OCI-LY1 (cell line): ENCODE data around the gene CENPT.
"Not testable (repeated sequence)": the region's sequence is repeated elsewhere in the genome, so short reads cannot be mapped to it uniquely, and the experiment has no call there.

Experiments
- H2AFZ ChIP-seq: fragments of 200-600 bp; sonication (generic), shearing (Covaris generic); 2 replicates; pipeline ENCODE4 v1.6.0; 2014; ENCODE audit warnings: antibody characterized with exemption, mild to moderate bottlenecking, low read length
- H3F3A ChIP-seq: fragments of 200-600 bp; sonication (generic), shearing (Covaris generic); 2 replicates; pipeline ENCODE4 v1.6.0; 2014; ENCODE audit warnings: mild to moderate bottlenecking, antibody characterized with exemption, low read length, moderate library complexity; ENCODE audit not compliant: insufficient read depth
- H3K27ac ChIP-seq: fragments of 200-600 bp; sonication (generic); 2 replicates; pipeline ENCODE4 v1.5.1; 2014; ENCODE audit warnings: low read length, mixed run types, mild to moderate bottlenecking, low read depth; ENCODE audit not compliant: poor library complexity, severe bottlenecking
- H3K27me3 ChIP-seq: fragments of 200-600 bp; sonication (generic); 2 replicates; pipeline ENCODE4 v1.6.0; 2014; ENCODE audit warnings: antibody characterized with exemption, mild to moderate bottlenecking, low read length, moderate library complexity; ENCODE audit not compliant: insufficient read depth
- H3K36me3 ChIP-seq: fragments of 200-600 bp; sonication (generic); 2 replicates; pipeline ENCODE4 v1.6.1; 2014; ENCODE audit warnings: mild to moderate bottlenecking, antibody characterized with exemption, low read length, moderate library complexity, mixed read lengths; ENCODE audit not compliant: insufficient read depth
- H3K4me1 ChIP-seq: fragments of 200-600 bp; sonication (generic); 2 replicates; pipeline ENCODE4 v1.5.1; 2014; ENCODE audit warnings: mild to moderate bottlenecking, low read length, moderate library complexity; ENCODE audit not compliant: insufficient read depth, severe bottlenecking
- H3K4me2 ChIP-seq: fragments of 200-600 bp; sonication (generic), shearing (Covaris generic); 2 replicates; pipeline ENCODE4 v1.6.1; 2014; ENCODE audit warnings: low read length
- H3K4me3 ChIP-seq: fragments of 200-600 bp; sonication (generic); 2 replicates; pipeline ENCODE4 v1.5.1; 2014; ENCODE audit warnings: low read length, low read depth, mild to moderate bottlenecking, mixed read lengths; ENCODE audit not compliant: poor library complexity, severe bottlenecking
- H3K79me2 ChIP-seq: fragments of 200-600 bp; shearing (Covaris generic); 2 replicates; pipeline ENCODE4 v1.6.1; 2016; ENCODE audit warnings: mixed run types, low read length, mixed read lengths; ENCODE audit not compliant: insufficient read depth
- H3K9ac ChIP-seq: fragments of 200-600 bp; sonication (generic), shearing (Covaris generic); 2 replicates; pipeline ENCODE4 v1.6.1; 2014; ENCODE audit warnings: mild to moderate bottlenecking, low read length, mixed read lengths
- H3K9me2 ChIP-seq: fragments of 200-600 bp; sonication (generic), shearing (Covaris generic); 2 replicates; pipeline ENCODE4 v1.6.1; 2014; ENCODE audit warnings: low read depth, mild to moderate bottlenecking, low read length, mixed read lengths
- H3K9me3 ChIP-seq: fragments of 200-600 bp; shearing (Covaris generic); 2 replicates; pipeline ENCODE4 v1.6.1; 2014; ENCODE audit warnings: low read length, mixed read lengths
- H4K20me1 ChIP-seq: fragments of 200-600 bp; sonication (generic), shearing (Covaris generic); 2 replicates; pipeline ENCODE4 v1.6.0; 2016; ENCODE audit warnings: mild to moderate bottlenecking, low read length; ENCODE audit not compliant: insufficient read depth
- CTCF ChIP-seq: fragments of 200-600 bp; sonication (generic), shearing (Covaris generic); IDR thresholded peaks from 2 replicates; pipeline ENCODE4 v1.5.1; 2017; ENCODE audit warnings: mild to moderate bottlenecking, antibody characterized with exemption, low read length, moderate library complexity, mixed read lengths
- EZH2 ChIP-seq: fragments of 200-600 bp; sonication (generic), shearing (Covaris generic); IDR thresholded peaks from 2 replicates; pipeline ENCODE4 v1.8.0; 2017; ENCODE audit warnings: borderline replicate concordance, mixed run types, mild to moderate bottlenecking, antibody characterized with exemption, low read length, moderate library complexity, mixed read lengths

CENPT gene

GRCh38 chr16:67837811-67838210 is 9.7 kb downstream of the CENPT start:
- Histone ChIP-seq H3K4me2 (no peak overlapping the region), H3K36me3 (no peaks in the 10 kb centered on the region), H3K27ac (no peak overlapping the region), H3K4me3 (no peak overlapping the region), H3K4me1 (peaks cover 16% of the 10 kb centered on the region), H3K9ac (no peak overlapping the region), H3K9me3 (no peaks in the 10 kb centered on the region), H3K9me2 (no peaks in the 10 kb centered on the region), H3F3A (no peaks in the 10 kb centered on the region), H2AFZ (no peak overlapping the region), H3K27me3 (no peaks in the 10 kb centered on the region), H3K79me2 (0 out of 2 replicates have a peak, but pooled peaks cover 3% of the 10 kb centered on the region), H4K20me1 (no peaks in the 10 kb centered on the region)
- TF ChIP-seq CTCF (no peak), EZH2 (no peak)

GRCh38 chr16:67837190-67837589 is 10.3 kb downstream of the CENPT start:
- not testable (repeated sequence) for H3K9ac ChIP-seq, H3K27ac ChIP-seq, H3F3A ChIP-seq, H4K20me1 ChIP-seq, H2AFZ ChIP-seq, H3K9me2 ChIP-seq, H3K4me2 ChIP-seq, H3K36me3 ChIP-seq, H3K79me2 ChIP-seq, H3K9me3 ChIP-seq, H3K4me3 ChIP-seq, H3K27me3 ChIP-seq
- H3K4me1 ChIP-seq: peaks cover 22% of the 10 kb centered on the region

- Histone ChIP-seq H3F3A (no peaks in the 10 kb centered on the region), H3K9ac (peak overlapping the region; percentile 80; the same call in 1 of the 2 replicates), H3K4me1 (peaks cover 18% of the 10 kb centered on the region), H4K20me1 (no peaks in the 10 kb centered on the region), H3K9me2 (no peaks in the 10 kb centered on the region), H3K4me2 (peak overlapping the region; percentile 100), H3K9me3 (no peaks in the 10 kb centered on the region), H3K4me3 (peak overlapping the region; percentile 78), H3K36me3 (peaks cover 28% of the 10 kb centered on the region; the same call in 1 of the 2 replicates), H2AFZ (no peak overlapping the region), H3K79me2 (0 out of 2 replicates have a peak, but pooled peaks cover 3% of the 10 kb centered on the region), H3K27ac (no peak overlapping the region), H3K27me3 (no peaks in the 10 kb centered on the region)
- TF ChIP-seq EZH2: no peak
Observed at GRCh38 chr16:67834242-67834614, 13.3 kb downstream of the CENPT start.

- Histone ChIP-seq H2AFZ (no peak overlapping the region), H3K9ac (peak overlapping the region; percentile 80), H3F3A (no peaks in the 10 kb centered on the region), H3K4me1 (peaks cover 18% of the 10 kb centered on the region), H3K9me3 (no peaks in the 10 kb centered on the region), H3K4me3 (peak overlapping the region; percentile 78), H3K27me3 (no peaks in the 10 kb centered on the region), H4K20me1 (no peaks in the 10 kb centered on the region), H3K36me3 (peaks cover 34% of the 10 kb centered on the region; the same call in 1 of the 2 replicates), H3K9me2 (no peaks in the 10 kb centered on the region), H3K27ac (no peak overlapping the region), H3K79me2 (0 out of 2 replicates have a peak, but pooled peaks cover 3% of the 10 kb centered on the region), H3K4me2 (peak overlapping the region; percentile 100)
- TF ChIP-seq CTCF (no peak), EZH2 (no peak)
Observed at GRCh38 chr16:67833415-67834241, 13.9 kb downstream of the CENPT start.
